HFF-Myc (cell line): Measurements from ENCODE around the gene RNF123.

Experiments
- DNase-seq: peaks from one replicate; pipeline ENCODE4 v3.0.0-alpha.2; 2011; ENCODE audit warnings: low read depth; ENCODE audit errors: extremely low read depth
- H3K4me3 ChIP-seq: replicated peaks from 2 replicates; pipeline ENCODE4 v1.5.1; 2011; ENCODE audit warnings: low read depth, mild to moderate bottlenecking, control low read depth, low read length
- CTCF ChIP-seq: IDR thresholded peaks from 2 replicates; pipeline ENCODE4 v1.5.1; 2012; ENCODE audit warnings: mild to moderate bottlenecking, low read depth, low read length, control low read depth; ENCODE audit errors: missing control alignments

RNF123 gene

GRCh38 chr3:49689046-49689907, at the start of gene RNF123, which contains the start of gene MST1:
TSS of gene RNF123 (plus strand) at chr3:49689557. CDS start at chr3:49691166, 1,609 bp downstream.
TSS of gene MST1 (minus strand) at chr3:49689474. CDS start at chr3:49688691, 783 bp downstream.
- TF ChIP-seq CTCF, result peak; percentile 30
- peak; percentile 72 for DNase-seq
- peak within 1 kb of the TSS; percentile 93 for H3K4me3 ChIP-seq

- no peak for DNase-seq
- no peak for TF ChIP-seq CTCF
Observed at GRCh38 chr3:49641292-49641691, 48.1 kb upstream of the RNF123 start.

GRCh38 chr3:49641921-49642707, 47.2 kb upstream of the RNF123 start:
- H3K4me3 ChIP-seq, result no peak overlapping the region
- DNase-seq, result no peak
- no peak for TF ChIP-seq CTCF

More at GRCh38 chr3:49641292-49641691, 48.1 kb upstream of the RNF123 start:
- H3K4me3 ChIP-seq, result no peak overlapping the region

GRCh38 chr3:49642708-49643145, 46.6 kb upstream of the RNF123 start:
- no peak for TF ChIP-seq CTCF
- H3K4me3 ChIP-seq, result no peak overlapping the region
- DNase-seq, result no peak

GRCh38 chr3:49644684-49645083, 44.7 kb upstream of the RNF123 start:
- H3K4me3 ChIP-seq, result no peak overlapping the region
- DNase-seq, result no peak
- no peak for TF ChIP-seq CTCF

- no peak overlapping the region for H3K4me3 ChIP-seq
- TF ChIP-seq CTCF, result no peak
- no peak for DNase-seq
Observed at GRCh38 chr3:49646236-49646635, 43.1 kb upstream of the RNF123 start.
